Loucy (cell line): ENCODE measurements around the gene STUM.

Experiments used
- H2AFZ ChIP-seq: fragments of 200-600 bp; sonication (generic); 2 replicates; pipeline ENCODE4 v1.6.0; 2016; ENCODE audit warnings: antibody characterized with exemption, mild to moderate bottlenecking, low read length, moderate library complexity
- H3F3A ChIP-seq: fragments of 200-600 bp; 2 replicates; pipeline ENCODE4 v1.6.0; 2016; ENCODE audit warnings: antibody characterized with exemption, low read depth, mild to moderate bottlenecking
- H3K27me3 ChIP-seq: fragments of 200-600 bp; sonication (generic); 2 replicates; pipeline ENCODE4 v1.6.1; 2014; ENCODE audit warnings: low read length, mild to moderate bottlenecking; ENCODE audit not compliant: insufficient read depth, poor library complexity, severe bottlenecking
- H3K36me3 ChIP-seq: fragments of 200-600 bp; sonication (generic); 2 replicates; pipeline ENCODE4 v1.6.1; 2016; ENCODE audit warnings: low read length; ENCODE audit not compliant: insufficient read depth
- H3K4me1 ChIP-seq: fragments of 200-600 bp; sonication (generic); 2 replicates; pipeline ENCODE4 v1.5.1; 2014; ENCODE audit warnings: low read length, mild to moderate bottlenecking; ENCODE audit not compliant: insufficient read depth, poor library complexity, severe bottlenecking
- H3K4me2 ChIP-seq: fragments of 200-600 bp; sonication (generic); 2 replicates; pipeline ENCODE4 v1.6.0; 2014; ENCODE audit warnings: antibody characterized with exemption, low read length, low read depth, mild to moderate bottlenecking; ENCODE audit not compliant: poor library complexity, severe bottlenecking
- H3K4me3 ChIP-seq: fragments of 200-600 bp; sonication (generic); 2 replicates; pipeline ENCODE4 v1.5.1; 2014; ENCODE audit warnings: low read length, mild to moderate bottlenecking, mixed read lengths; ENCODE audit not compliant: poor library complexity, severe bottlenecking
- H3K79me2 ChIP-seq: fragments of 200-600 bp; sonication (generic); 2 replicates; pipeline ENCODE4 v1.6.1; 2014; ENCODE audit warnings: low read length; ENCODE audit not compliant: insufficient read depth
- H3K9ac ChIP-seq: fragments of 200-600 bp; sonication (generic); 2 replicates; pipeline ENCODE4 v1.6.0; 2014; ENCODE audit warnings: mild to moderate bottlenecking, low read depth, low read length, moderate library complexity; ENCODE audit not compliant: poor library complexity, severe bottlenecking
- H3K9me2 ChIP-seq: fragments of 200-600 bp; sonication (generic); replicated peaks from 2 replicates; pipeline ENCODE4 v1.6.1; 2016; ENCODE audit warnings: low read depth, low read length, mixed read lengths
- H3K9me3 ChIP-seq: fragments of 200-600 bp; sonication (generic); 2 replicates; pipeline ENCODE4 v1.6.1; 2014; ENCODE audit warnings: mild to moderate bottlenecking, antibody characterized with exemption, low read length, low read depth; ENCODE audit not compliant: insufficient read depth
- H4K20me1 ChIP-seq: fragments of 200-600 bp; sonication (generic); 2 replicates; pipeline ENCODE4 v1.6.0; 2014; ENCODE audit warnings: antibody characterized with exemption, low read length, mild to moderate bottlenecking; ENCODE audit not compliant: insufficient read depth, poor library complexity, severe bottlenecking
- CTCF ChIP-seq: fragments of 200-600 bp; sonication (generic); conservative IDR thresholded peaks from 2 replicates; pipeline ENCODE4 v1.5.1; 2014; ENCODE audit warnings: mild to moderate bottlenecking, antibody characterized with exemption, low read length
- EZH2phosphoT487 ChIP-seq: fragments of 200-600 bp; IDR thresholded peaks from 2 replicates; pipeline ENCODE4 v1.6.1; 2018; ENCODE audit warnings: antibody characterized with exemption, mild to moderate bottlenecking, moderate library complexity, borderline replicate concordance

STUM gene

DNA sequence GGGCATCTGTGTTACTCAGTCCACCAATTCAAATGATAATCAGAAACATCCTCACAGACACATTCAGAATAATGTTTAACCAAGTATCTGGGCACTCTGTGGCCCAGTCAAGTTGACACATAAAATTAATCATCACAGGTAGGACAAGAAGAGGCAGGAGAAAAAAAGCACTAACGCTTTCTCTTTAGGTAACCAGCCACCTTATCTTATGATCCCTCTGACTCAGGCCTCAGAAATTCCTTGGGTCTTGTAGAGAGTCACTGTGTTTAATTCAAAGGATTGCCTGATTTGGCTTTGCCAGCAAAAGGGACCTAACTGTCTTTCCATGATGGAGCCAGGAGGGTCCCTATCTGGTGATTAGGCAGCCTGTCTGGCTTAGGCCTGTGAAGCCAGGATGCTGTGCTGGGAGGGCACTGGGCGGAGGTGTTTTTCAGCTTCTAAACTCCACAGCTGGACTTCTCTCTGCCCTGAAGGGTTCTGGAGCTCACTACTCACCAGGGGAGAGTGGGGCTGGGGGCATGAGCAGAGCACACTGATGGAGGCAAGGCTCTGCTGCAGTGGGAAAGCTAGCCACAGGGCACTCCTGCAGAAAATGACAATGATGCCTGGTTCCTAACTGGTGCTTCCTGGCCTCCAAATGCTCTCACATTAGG lies 36.4 kb upstream of the STUM start:
- TF ChIP-seq CTCF: no peak
- no peak for TF ChIP-seq EZH2phosphoT487
- H2AFZ ChIP-seq: no peak overlapping the region
- no peak overlapping the region for H3K9ac ChIP-seq
- H3K79me2 ChIP-seq: no peaks in the 10 kb centered on the region
- H3F3A ChIP-seq: no peaks in the 10 kb centered on the region
- H3K9me2 ChIP-seq: no peaks in the 10 kb centered on the region
- no peak overlapping the region for H3K4me2 ChIP-seq
- no peaks in the 10 kb centered on the region for H3K4me1 ChIP-seq
- no peaks in the 10 kb centered on the region for H4K20me1 ChIP-seq
- H3K4me3 ChIP-seq: no peak overlapping the region
- H3K27me3 ChIP-seq: no peaks in the 10 kb centered on the region
- H3K36me3 ChIP-seq: no peaks in the 10 kb centered on the region
- H3K9me3 ChIP-seq: no peaks in the 10 kb centered on the region

DNA sequence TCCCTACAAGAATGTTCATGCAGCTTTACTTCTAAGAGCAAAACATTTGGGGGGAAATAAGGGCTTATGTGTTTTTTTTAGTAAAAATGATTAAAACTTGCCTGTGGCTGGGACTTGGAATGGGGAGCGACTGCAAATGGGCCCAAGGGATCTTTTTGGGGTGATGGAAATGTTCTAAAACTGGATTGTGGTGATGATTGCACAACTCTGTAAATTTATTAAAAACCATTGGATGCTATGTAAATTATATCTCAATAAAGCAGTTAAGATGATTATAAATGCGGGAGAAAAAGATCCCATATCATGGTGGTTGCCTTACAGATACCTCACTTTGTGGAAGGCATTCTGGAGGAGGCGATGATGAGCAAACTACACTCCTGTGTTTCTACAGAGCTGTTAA lies 30.2 kb upstream of the STUM start:
- no peak overlapping the region for H3K4me3 ChIP-seq
- H3K4me1 ChIP-seq: no peaks in the 10 kb centered on the region
- H3K27me3 ChIP-seq: no peaks in the 10 kb centered on the region
- no peaks in the 10 kb centered on the region for H3F3A ChIP-seq
- H3K79me2 ChIP-seq: no peaks in the 10 kb centered on the region
- H4K20me1 ChIP-seq: no peaks in the 10 kb centered on the region
- H3K9ac ChIP-seq: no peak overlapping the region
- TF ChIP-seq EZH2phosphoT487 (no peak), CTCF (no peak)
- H3K4me2 ChIP-seq: no peak overlapping the region
- H2AFZ ChIP-seq: no peak overlapping the region
- no peaks in the 10 kb centered on the region for H3K9me3 ChIP-seq
- H3K36me3 ChIP-seq: no peaks in the 10 kb centered on the region
- H3K9me2 ChIP-seq: no peaks in the 10 kb centered on the region

DNA sequence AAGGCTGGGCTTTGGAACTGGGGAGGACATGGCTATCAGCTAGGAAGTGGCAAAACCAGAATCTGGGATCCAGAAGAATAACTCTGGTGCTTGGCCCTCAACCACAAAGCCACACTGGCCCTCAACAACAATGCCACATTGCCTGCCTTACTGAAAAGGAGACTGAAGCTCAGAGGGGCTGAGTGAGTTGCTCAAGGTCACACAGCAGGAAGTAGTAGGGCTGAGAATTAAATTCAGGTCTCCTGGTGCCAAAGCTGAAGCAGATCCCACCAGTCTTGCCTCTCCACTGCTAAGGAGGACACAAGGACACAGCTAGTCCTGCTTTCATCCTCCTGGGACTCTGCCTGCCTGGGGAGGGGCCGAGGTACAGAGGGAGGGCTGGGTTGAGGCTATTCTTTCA lies 29.4 kb upstream of the STUM start:
- no peaks in the 10 kb centered on the region for H3K36me3 ChIP-seq
- H3K9ac ChIP-seq: no peak overlapping the region
- H4K20me1 ChIP-seq: no peaks in the 10 kb centered on the region
- H3K4me3 ChIP-seq: no peak overlapping the region
- H3F3A ChIP-seq: no peaks in the 10 kb centered on the region
- H3K9me2 ChIP-seq: no peaks in the 10 kb centered on the region
- no peak for TF ChIP-seq CTCF
- TF ChIP-seq EZH2phosphoT487: no peak
- H3K27me3 ChIP-seq: no peaks in the 10 kb centered on the region
- H3K4me1 ChIP-seq: no peaks in the 10 kb centered on the region
- no peak overlapping the region for H2AFZ ChIP-seq
- no peaks in the 10 kb centered on the region for H3K9me3 ChIP-seq
- H3K4me2 ChIP-seq: no peak overlapping the region
- H3K79me2 ChIP-seq: no peaks in the 10 kb centered on the region
